ENCODE results near the gene SCAF4. TPM values are rescaled to one million over a fixed set of nuclear protein-coding genes. Genes with fewer than 3 reads are reported as not detected.
A peak's percentile ranks its signal among the peaks of the same experiment; 100 is the strongest.

Gene SCAF4
- total RNA-seq, 1 donor from 2014 or later, result 60.0 TPM

- H3K27me3 Mint-ChIP-seq, result no peaks in the 10 kb centered on the region
- H3K4me3 Mint-ChIP-seq (ENCODE audit: low read depth), result no peak overlapping the region
- H3K4me1 Mint-ChIP-seq (ENCODE audit: low read depth), result peaks cover 10% of the 10 kb centered on the region
- no peak for TF ChIP-seq CTCF (IDR thresholded peaks at IDR 0.05; ENCODE audit: unreplicated experiment)
- DNase-seq (ENCODE audit: low spot score, unreplicated experiment), result no peak
- peaks cover 31% of the 10 kb centered on the region for H3K36me3 Mint-ChIP-seq (ENCODE audit: insufficient read depth)
- H3K9me3 Mint-ChIP-seq (ENCODE audit: low read depth), result no peaks in the 10 kb centered on the region
- H3K27ac Mint-ChIP-seq, result peak overlapping the region; percentile 33
Observed at GRCh38 chr21:31665397-31665796, 66.5 kb downstream of the SCAF4 start.

- peaks cover 29% of the 10 kb centered on the region for H3K36me3 Mint-ChIP-seq (ENCODE audit: insufficient read depth)
- no peak overlapping the region for H3K27ac Mint-ChIP-seq
Observed at GRCh38 chr21:31663584-31664249, 68.2 kb downstream of the SCAF4 start.

GRCh38 chr21:31660591-31660990 lies 71.3 kb downstream of the SCAF4 start:
- no peak for DNase-seq (ENCODE audit: low spot score, unreplicated experiment)
- Mint-ChIP-seq H3K9me3 (ENCODE audit: low read depth) (no peaks in the 10 kb centered on the region), H3K36me3 (ENCODE audit: insufficient read depth) (peaks cover 20% of the 10 kb centered on the region), H3K27ac (peak overlapping the region; percentile 93), H3K4me1 (ENCODE audit: low read depth) (peaks cover 13% of the 10 kb centered on the region), H3K27me3 (no peaks in the 10 kb centered on the region), H3K4me3 (ENCODE audit: low read depth) (peak overlapping the region; percentile 92)
- no peak for TF ChIP-seq CTCF (IDR thresholded peaks at IDR 0.05; ENCODE audit: unreplicated experiment)

More at GRCh38 chr21:31663584-31664249, 68.2 kb downstream of the SCAF4 start:
- no peak overlapping the region for H3K4me3 Mint-ChIP-seq (ENCODE audit: low read depth)
- DNase-seq (ENCODE audit: low spot score, unreplicated experiment), result no peak
- H3K4me1 Mint-ChIP-seq (ENCODE audit: low read depth), result peaks cover 13% of the 10 kb centered on the region
- no peak for TF ChIP-seq CTCF (IDR thresholded peaks at IDR 0.05; ENCODE audit: unreplicated experiment)
- H3K27me3 Mint-ChIP-seq, result no peaks in the 10 kb centered on the region
- no peaks in the 10 kb centered on the region for H3K9me3 Mint-ChIP-seq (ENCODE audit: low read depth)

GRCh38 chr21:31660259-31660565 lies 71.7 kb downstream of the SCAF4 start:
- peaks cover 11% of the 10 kb centered on the region for H3K4me1 Mint-ChIP-seq (ENCODE audit: low read depth)
- no peak for DNase-seq (ENCODE audit: low spot score, unreplicated experiment)
- TF ChIP-seq CTCF (IDR thresholded peaks at IDR 0.05; ENCODE audit: unreplicated experiment), result no peak
- H3K36me3 Mint-ChIP-seq (ENCODE audit: insufficient read depth), result peaks cover 16% of the 10 kb centered on the region
- no peaks in the 10 kb centered on the region for H3K27me3 Mint-ChIP-seq
- no peaks in the 10 kb centered on the region for H3K9me3 Mint-ChIP-seq (ENCODE audit: low read depth)
- H3K4me3 Mint-ChIP-seq (ENCODE audit: low read depth), result peak overlapping the region; percentile 92
- H3K27ac Mint-ChIP-seq, result peak overlapping the region; percentile 93

- H3K36me3 Mint-ChIP-seq (ENCODE audit: insufficient read depth), result peaks cover 16% of the 10 kb centered on the region
- H3K27me3 Mint-ChIP-seq, result no peaks in the 10 kb centered on the region
- peak within 1 kb of the TSS; percentile 99 for H3K27ac Mint-ChIP-seq
- peaks cover 2% of the 10 kb centered on the region for H3K9me3 Mint-ChIP-seq (ENCODE audit: low read depth)
- peak within 1 kb of the TSS; percentile 95 for H3K4me3 Mint-ChIP-seq (ENCODE audit: low read depth)
- H3K4me1 Mint-ChIP-seq (ENCODE audit: low read depth), result peaks cover 11% of the 10 kb centered on the region
- no peak for TF ChIP-seq CTCF (IDR thresholded peaks at IDR 0.05; ENCODE audit: unreplicated experiment)
- peak; percentile 85 for DNase-seq (ENCODE audit: low spot score, unreplicated experiment)
Observed at GRCh38 chr21:31659536-31660258, 72.2 kb downstream of the SCAF4 start, which contains the start of gene SOD1. TSS of gene SOD1 (plus strand) at chr21:31659693. CDS start at chr21:31659770, 77 bp downstream.

All from progenitor cell of endocrine pancreas (in vitro differentiated cells).